ENCODE measurements around the gene CRYBG3. TPM values are rescaled to one million over a fixed set of nuclear protein-coding genes. Genes with fewer than 3 reads are reported as not detected.

The CRYBG3 gene
- total and polyA plus RNA-seq, 2 of the 13 experiments (the other 11 are each of a cell fraction or from before 2014, with no cell fraction given): 3.8 to 15.9 TPM

- no peak for TF ChIP-seq CREB3 (CRISPR knock-in tag; IDR thresholded peaks at IDR 0.05)
- peak; percentile 91 for TF ChIP-seq ZNF407 (CRISPR knock-in tag; IDR thresholded peaks at IDR 0.05; ENCODE audit: not compliant biosample characterization)
- TF ChIP-seq FOSL2 (CRISPR knock-in tag; IDR thresholded peaks at IDR 0.05): peak; percentile 33; the same call in 1 of the 2 replicates
- TF ChIP-seq PRDM10 (CRISPR knock-in tag; IDR thresholded peaks at IDR 0.05; ENCODE audit: low read depth): 0 out of 2 replicates have a peak, but pooled peaks have one; percentile 2
- peak; percentile 34 for TF ChIP-seq SRSF1 (optimal IDR thresholded peaks at IDR 0.05; ENCODE audit: low read depth, low read length)
- no peak for TF ChIP-seq ZNF180 (CRISPR knock-in tag; IDR thresholded peaks at IDR 0.05; ENCODE audit: borderline replicate concordance, low read depth)
- TF ChIP-seq ZNF564 (CRISPR knock-in tag; IDR thresholded peaks at IDR 0.05): no peak
- TF ChIP-seq ZNF792 (CRISPR knock-in tag; IDR thresholded peaks at IDR 0.05): no peak
- TF ChIP-seq SALL2 (CRISPR knock-in tag; IDR thresholded peaks at IDR 0.05): no peak
- TF ChIP-seq MTF2 (CRISPR knock-in tag; IDR thresholded peaks at IDR 0.05; ENCODE audit: borderline replicate concordance): no peak
- no peak; the same call in 1 of the 2 replicates for TF ChIP-seq MZF1 (CRISPR knock-in tag; IDR thresholded peaks at IDR 0.05; ENCODE audit: borderline replicate concordance)
- no peak for TF ChIP-seq ZNF639 (CRISPR knock-in tag; conservative IDR thresholded peaks at IDR 0.05)
- peak; percentile 83; the same call in 1 of the 2 replicates for TF ChIP-seq ZNF75D (CRISPR knock-in tag; IDR thresholded peaks at IDR 0.05; ENCODE audit: borderline replicate concordance)
- no peak for TF ChIP-seq ZNF839 (CRISPR knock-in tag; IDR thresholded peaks at IDR 0.05; ENCODE audit: borderline replicate concordance)
Measured at GRCh38 chr3:97971679-97972567, 150.1 kb downstream of the CRYBG3 start, which contains the start of gene RIOX2 (continued).
